G401 (cell line): ENCODE data around the gene SOHLH1. TPM values are rescaled to one million over a fixed set of nuclear protein-coding genes. Genes with fewer than 3 reads are reported as not detected.

Experiments used
- DNase-seq: peaks from one replicate; pipeline ENCODE4 v3.0.0-alpha.2; 2015; ENCODE audit warnings: low spot score
- in situ Hi-C: cut with HindIII; loops from 2 replicates; pipeline ENCODE4 v1.10.0; 2016; ENCODE audit warnings: low sequenced_read_pairs, mixed read lengths
- total RNA-seq: library from RNA; depleted of rRNA; stranded (reverse); fragments of >200 nt; shearing (Covaris generic); gene quantifications from 2 replicates; pipeline ENCODE4 v1.2.3, GENCODE V29; 2014; rRNA removed

SOHLH1 gene
- total RNA-seq = not detected in 2 replicates

DNA sequence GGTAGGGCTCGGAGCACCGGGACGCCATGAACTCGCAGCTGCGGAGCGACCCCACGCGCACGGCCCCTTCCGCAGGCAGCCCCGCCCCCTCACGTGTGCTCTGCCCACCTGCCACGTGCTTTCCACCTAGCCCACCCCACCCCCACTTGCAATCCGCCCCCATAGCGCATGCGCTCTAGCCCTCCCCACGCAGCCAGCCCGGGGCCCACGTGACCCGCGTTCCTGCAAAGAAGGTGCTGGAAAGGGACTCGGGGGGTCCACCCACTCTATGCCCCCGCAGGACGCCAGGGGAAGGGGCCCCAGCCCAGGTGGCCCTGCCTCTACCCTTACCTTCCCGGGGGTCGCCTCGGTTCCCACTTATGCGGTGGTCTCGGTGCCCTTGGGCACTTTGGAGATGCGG is at the start of gene SOHLH1:
TSS of gene SOHLH1 (minus strand) at position 42 of the 400 bp plus-strand sequence. CDS start at position 28, 14 bp downstream.
- in situ Hi-C loops = no loop called here
- DNase-seq = no peak

DNA sequence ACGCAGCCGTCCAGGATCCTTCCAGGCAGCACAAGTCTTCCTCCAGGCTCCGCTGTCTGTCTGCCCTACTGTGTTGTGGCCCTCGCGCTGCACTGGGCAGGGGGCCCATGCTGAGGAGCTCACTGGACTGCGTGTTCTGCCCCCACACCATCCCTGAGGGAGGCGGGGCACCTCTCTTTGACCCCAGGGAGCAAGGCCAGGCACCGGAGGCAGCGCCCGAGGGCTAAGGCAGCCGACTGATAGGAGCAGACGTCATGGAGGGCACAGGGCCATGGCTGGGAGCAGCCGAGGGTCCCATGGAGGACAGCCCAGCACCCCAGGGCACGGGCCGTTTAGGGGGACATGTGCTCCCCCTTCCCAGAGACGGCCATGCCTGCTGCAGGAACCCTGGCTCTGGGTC is 49.4 kb upstream of the SOHLH1 start:
- no peak for DNase-seq
- in situ Hi-C loops = no loop called here

GRCh38 chr9:135747311-135747710 is 48.0 kb upstream of the SOHLH1 start:
- in situ Hi-C loops = no loop called here
- no peak for DNase-seq

GRCh38 chr9:135746565-135746964 is 47.3 kb upstream of the SOHLH1 start:
- in situ Hi-C loops = no loop called here

GRCh38 chr9:135745686-135746324 is 46.5 kb upstream of the SOHLH1 start:
- in situ Hi-C loops = no loop called here
- no peak for DNase-seq

More at GRCh38 chr9:135746565-135746964, 47.3 kb upstream of the SOHLH1 start:
- no peak for DNase-seq

DNA sequence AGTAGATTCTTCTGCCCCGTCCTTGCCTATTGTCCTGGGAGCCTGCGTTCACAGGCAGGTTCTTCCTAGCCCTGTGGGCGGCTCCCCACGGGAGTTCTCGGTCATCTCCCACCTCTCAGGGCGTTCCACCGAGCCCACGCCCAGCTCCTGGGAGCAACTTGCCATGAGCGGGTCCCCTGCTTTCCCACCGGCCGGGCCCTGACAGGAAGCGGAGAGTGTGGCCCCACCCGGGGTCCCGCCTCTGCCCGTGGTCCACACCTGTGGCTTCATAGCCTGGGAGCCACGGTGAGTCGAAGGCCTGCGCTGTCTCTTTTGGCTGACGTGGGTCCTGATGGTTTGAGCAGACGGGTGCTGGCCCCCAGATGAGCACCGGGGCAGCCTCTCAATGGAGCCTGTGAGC is 45.9 kb upstream of the SOHLH1 start:
- no peak for DNase-seq
- in situ Hi-C loops = no loop called here

- in situ Hi-C loops = no loop called here
Observed at GRCh38 chr9:135744333-135745070, 45.2 kb upstream of the SOHLH1 start.

DNA sequence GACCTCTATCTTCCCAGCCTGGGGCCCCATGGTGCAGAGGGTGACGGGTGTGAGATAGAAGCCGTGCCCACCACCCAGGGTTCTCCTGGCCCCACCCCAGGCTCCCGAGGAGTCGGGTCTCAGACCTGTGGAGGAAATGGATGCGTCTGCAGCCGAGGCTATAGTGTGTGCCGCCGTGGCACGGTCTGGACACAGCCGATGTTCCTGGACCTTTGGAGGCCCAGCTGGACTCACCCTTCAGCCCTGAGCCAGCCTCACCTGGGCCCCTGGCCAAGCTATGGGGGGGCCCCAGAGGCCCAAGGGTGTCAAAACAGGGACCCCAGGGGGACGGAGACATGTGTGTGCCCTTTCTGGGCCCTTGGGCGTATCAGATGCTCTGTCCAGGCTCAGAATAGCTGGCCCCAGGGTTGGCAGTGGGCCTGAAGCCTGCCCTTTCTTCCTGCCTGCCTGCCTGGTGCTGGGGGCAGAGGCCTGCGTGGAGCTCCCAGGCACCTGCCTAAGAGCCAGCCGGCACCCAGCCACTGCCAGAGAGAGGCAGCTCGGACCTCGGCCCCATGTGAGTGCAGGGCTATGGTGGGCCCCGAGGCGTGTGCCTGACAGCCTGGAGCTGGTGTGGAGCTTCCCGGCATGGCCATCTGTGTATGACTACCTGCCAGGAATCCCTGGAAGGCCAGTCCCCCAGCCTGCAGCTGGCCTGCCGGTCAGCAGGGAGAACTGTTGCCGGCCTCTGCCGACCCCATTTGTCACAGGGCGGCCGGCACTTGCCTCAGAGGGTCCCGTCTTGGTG is 44.5 kb upstream of the SOHLH1 start:
- peak; percentile 69 for DNase-seq
- in situ Hi-C loops = no loop called here

More at GRCh38 chr9:135744333-135745070, 45.2 kb upstream of the SOHLH1 start:
- no peak for DNase-seq

GRCh38 chr9:135743021-135743420 is 43.7 kb upstream of the SOHLH1 start:
- DNase-seq = peak; percentile 22
- in situ Hi-C loops = no loop called here

DNA sequence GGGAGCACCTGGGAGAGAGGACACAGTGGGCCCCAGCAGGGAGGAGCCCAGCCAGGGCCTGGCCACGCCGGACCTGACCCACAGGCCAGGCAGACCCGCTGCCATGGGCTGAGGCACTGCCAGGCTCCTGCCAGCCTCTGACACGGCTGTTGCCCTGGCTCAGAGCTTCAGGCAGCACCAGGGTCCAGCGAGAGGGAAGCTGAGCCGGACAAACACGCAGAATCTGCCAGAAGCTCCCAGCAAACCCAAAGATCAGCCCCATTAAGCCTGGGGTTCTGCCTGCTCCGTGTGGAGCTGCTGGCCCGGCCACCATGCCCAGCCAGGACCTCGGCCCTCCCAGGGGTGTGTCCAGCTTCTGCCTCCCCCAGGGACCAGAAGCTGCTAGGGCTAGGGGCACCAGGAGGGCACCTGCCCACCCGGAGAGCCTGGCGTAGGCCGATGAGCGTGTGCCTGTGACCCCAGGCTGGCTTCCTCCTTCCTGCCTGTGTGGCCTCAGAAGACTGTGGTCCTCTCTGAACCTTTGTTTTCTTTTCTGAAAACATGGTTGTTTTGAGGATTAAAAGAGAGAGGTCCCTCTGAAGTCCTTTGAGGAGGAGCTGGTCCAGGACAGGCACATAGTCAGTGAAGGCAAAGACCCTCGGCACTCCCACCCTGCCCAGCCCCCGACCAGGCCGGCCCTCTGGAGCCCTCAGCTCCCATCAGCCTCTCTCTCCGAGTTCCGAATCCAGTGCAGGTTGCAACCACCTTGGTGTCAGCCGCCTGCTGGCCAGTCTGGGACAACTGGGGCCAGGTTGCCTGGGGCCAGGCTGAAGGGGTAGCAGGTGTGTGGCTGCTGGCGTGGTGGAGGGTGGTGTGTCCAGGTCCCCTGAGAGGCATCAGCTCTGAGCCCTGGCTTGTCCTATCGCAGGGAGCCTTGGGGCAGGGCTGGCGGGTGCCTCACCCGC is 42.3 kb upstream of the SOHLH1 start:
- DNase-seq = peak; percentile 41
- in situ Hi-C loops = no loop called here

DNA sequence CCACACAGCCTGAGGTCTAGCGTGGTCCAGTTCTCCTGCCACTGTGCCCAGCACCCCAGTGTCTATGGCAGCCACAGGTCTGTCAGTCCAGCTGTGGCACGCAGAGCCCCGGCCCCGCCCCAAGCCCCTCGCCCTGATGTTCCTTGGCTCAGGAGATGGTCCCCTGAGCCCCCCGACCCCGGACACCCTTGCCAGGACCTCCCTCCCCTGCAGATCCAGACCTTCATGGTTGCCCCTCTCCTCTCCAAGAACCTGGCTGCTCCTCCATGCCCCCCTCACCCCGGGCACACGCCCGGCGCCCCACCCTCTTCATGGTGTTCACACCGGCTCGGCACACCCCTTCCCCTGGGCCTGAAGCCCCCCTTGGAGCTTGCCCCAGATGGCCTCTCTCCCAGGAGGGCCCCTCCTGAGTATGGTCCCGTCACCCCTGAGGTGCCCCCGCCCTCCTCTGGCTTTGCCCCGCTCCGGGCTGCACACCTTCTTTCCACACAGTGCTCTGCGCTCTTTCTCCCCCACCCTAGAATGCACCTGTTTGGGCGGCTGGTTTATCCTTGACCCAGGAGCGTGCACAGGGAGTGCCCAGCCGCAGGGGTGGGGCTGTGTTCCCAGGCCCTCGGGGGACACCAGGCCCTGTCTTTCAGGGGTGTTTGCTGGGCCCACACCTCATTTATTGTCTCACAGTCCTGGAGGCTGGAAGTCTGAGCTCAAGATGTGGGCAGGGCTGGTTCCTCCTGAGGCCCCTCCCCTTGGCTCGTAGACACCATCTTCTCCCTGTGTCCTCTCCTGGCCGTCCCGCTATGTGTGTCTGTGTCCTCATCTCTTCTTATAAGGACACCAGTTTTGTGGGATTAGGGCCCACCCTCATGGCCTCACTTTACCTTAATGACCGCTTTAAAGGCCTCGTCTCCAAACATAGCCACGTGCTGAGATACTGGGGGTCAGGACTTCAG is 40.3 kb upstream of the SOHLH1 start:
- in situ Hi-C loops = no loop called here
- peak; percentile 72 for DNase-seq

DNA sequence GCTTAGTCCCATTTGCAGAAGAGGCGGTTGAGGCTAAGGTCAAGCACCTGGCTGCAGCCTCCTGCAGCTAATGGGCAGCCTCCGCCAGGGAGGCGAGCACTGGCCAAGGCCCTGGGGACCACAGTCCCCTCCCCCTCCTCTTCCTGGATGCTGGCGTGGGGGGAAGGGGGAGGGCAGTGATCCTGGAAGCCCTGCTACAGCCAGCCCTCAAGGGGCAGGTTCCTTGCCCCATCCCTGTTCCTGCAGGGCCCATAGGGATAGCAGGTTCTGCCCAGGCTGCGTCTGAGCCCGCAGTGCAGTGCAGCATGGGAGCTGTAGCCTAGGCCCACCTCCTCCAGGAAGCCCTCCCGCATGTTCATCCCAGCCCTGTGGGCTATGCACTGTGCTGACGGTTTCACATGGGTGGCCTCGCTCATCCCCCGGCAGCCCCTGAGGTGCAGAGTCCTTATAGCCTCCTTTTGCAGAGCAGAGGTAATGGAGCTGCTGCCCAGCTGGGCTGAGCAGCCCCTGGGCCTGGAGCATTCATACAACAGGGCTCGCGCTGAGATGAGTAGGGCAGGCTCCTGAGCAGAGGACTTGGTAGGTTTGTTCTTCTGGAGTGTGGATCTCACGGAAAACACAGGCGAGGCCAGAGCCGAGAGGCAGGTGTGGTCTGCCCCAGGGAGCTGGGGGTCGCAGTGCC is 38.7 kb upstream of the SOHLH1 start:
- no peak for DNase-seq
- in situ Hi-C loops = no loop called here

- in situ Hi-C loops = no loop called here
- peak; percentile 59 for DNase-seq
Observed at GRCh38 chr9:135736979-135737839, 37.9 kb upstream of the SOHLH1 start.

- DNase-seq = peak; percentile 43
- in situ Hi-C loops = no loop called here
Observed at GRCh38 chr9:135736272-135736978, 37.1 kb upstream of the SOHLH1 start.

DNA sequence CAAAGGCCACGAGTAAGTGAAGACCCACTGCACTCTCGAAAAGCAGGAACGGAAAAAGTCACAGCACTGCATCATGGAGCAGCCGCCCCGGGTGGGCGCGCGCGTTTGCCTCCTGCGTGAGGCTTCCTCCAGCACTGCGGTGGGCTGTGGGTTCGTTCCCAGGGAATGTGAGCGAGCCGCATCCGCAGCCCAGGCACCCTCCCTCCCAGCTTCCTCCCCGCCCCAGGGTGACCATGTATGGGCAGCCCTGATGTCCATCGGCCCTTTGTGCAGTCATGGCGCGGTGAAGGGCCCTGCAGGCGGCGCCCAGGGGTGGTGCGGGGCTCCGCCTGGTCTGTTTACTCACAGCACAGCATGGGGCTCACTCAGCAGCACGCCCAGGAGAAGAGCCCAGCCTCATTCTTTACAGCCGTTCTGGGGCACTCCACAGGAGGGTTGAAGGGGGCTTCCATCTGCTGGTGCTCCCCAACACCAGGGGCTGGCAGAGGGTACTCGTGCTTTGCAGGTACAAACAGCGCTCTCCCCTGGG is 35.4 kb upstream of the SOHLH1 start:
- DNase-seq = no peak
- in situ Hi-C loops = no loop called here
